Right atrium auricular region (tissue), 2 donors: ENCODE data around the gene TFCP2L1. TPM values are rescaled to one million over a fixed set of nuclear protein-coding genes. Genes with fewer than 3 reads are reported as not detected.

Experiments
- DNase-seq: peaks from one replicate; pipeline ENCODE4 v3.0.0-alpha.2; 2019; ENCODE audit warnings: low spot score
- H3K27ac ChIP-seq, 2 donors: fragments of 200-600 bp; sonication (generic); 1 replicate in 1 of 2; 2 replicates in 1 of 2; pipeline ENCODE4 v1.5.1; 2016 to 2019
- H3K27me3 ChIP-seq, 2 donors: fragments of 200-600 bp; sonication (generic); one replicate each; pipeline versions ENCODE4 v1.5.1 to v1.6.0; 2017 to 2019
- H3K36me3 ChIP-seq: fragments of 200-600 bp; sonication (generic); one replicate; pipeline ENCODE4 v1.5.1; 2016
- H3K4me1 ChIP-seq, 2 donors: fragments of 200-600 bp; sonication (generic); one replicate each; pipeline versions ENCODE4 v1.5.1 to v1.6.0; 2017 to 2019
- H3K4me3 ChIP-seq, 2 donors: fragments of 200-600 bp; sonication (generic); 1 replicate in 1 of 2; 2 replicates in 1 of 2; pipeline ENCODE4 v1.5.1; 2017 to 2019; ENCODE audit warnings: mild to moderate bottlenecking in 1 of 2, moderate library complexity in 1 of 2
- H3K9me3 ChIP-seq, 2 donors: fragments of 200-600 bp; sonication (generic); one replicate each; pipeline ENCODE4 v1.5.1; 2019
- CTCF ChIP-seq, 2 donors: fragments of 200-600 bp; sonication (generic); IDR thresholded peaks; one replicate each; pipeline ENCODE4 v1.5.1; 2019; ENCODE audit warnings: antibody characterized with exemption in 2 of 2
- total RNA-seq, 2 donors: library from RNA; depleted of rRNA; stranded (reverse); fragments of >200 nt; gene quantifications; one replicate each; pipeline ENCODE4 v1.1.0, GENCODE V29; 2016

The TFCP2L1 gene
- total RNA-seq, 2 donors from 2014 or later = 0.28 to 0.44 TPM

- Histone ChIP-seq H3K9me3 (peaks cover 0 to 9% of the 10 kb centered on the region in 2 donors), H3K27ac (no peak overlapping the region), H3K36me3 (no peaks in the 10 kb centered on the region), H3K4me3 (no peak overlapping the region), H3K4me1 (peaks cover 0 to 7% of the 10 kb centered on the region in 2 donors), H3K27me3 (no peaks in the 10 kb centered on the region)
- DNase-seq = no peak
- TF ChIP-seq CTCF (IDR thresholded peaks at IDR 0.05) = no peak
These were observed 113.3 kb downstream of the TFCP2L1 start for GRCh38 chr2:121171625-121172119.

GRCh38 chr2:121170577-121170976 lies 114.4 kb downstream of the TFCP2L1 start:
- TF ChIP-seq CTCF (IDR thresholded peaks at IDR 0.05) = no peak
- Histone ChIP-seq H3K27ac (no peak overlapping the region), H3K9me3 (peaks cover 0 to 9% of the 10 kb centered on the region in 2 donors), H3K36me3 (no peaks in the 10 kb centered on the region), H3K27me3 (no peaks in the 10 kb centered on the region), H3K4me1 (peaks cover 0 to 7% of the 10 kb centered on the region in 2 donors), H3K4me3 (no peak overlapping the region)
- no peak for DNase-seq

GRCh38 chr2:121167411-121167810 lies 117.6 kb downstream of the TFCP2L1 start:
- H3K36me3 ChIP-seq = no peaks in the 10 kb centered on the region
- H3K27me3 ChIP-seq = no peaks in the 10 kb centered on the region

More at GRCh38 chr2:121167411-121167810, 117.6 kb downstream of the TFCP2L1 start:
- Histone ChIP-seq H3K27ac (no peak overlapping the region), H3K4me1 (no peaks in the 10 kb centered on the region), H3K4me3 (no peak overlapping the region), H3K9me3 (peaks cover 0 to 9% of the 10 kb centered on the region in 2 donors)
- TF ChIP-seq CTCF (IDR thresholded peaks at IDR 0.05) = no peak
- DNase-seq = no peak

Other genes with a start within 250 kb of the TFCP2L1 start
- gene RNU4ATAC, start 245.7 kb upstream of the TFCP2L1 start, total RNA-seq = not detected